Activated CD4-positive, CD25-positive, alpha-beta regulatory T cell treated with anti-CD3 and anti-CD28 coated beads, Interleukin-2, amount 50 U/mL, for 24 hours (primary cell): Measurements from ENCODE around the gene ZNF100.
"Not testable (repeated sequence)": the region's sequence is repeated elsewhere in the genome, so short reads cannot be mapped to it uniquely, and the experiment has no call there.

ENCODE experiments used
- ATAC-seq, 2 donors: fragments of 150-1000 bp; cut with Tn5 transposase; one replicate each; pipeline ENCODE4 v1.10.0; 2021; ENCODE audit warnings: mild to moderate bottlenecking in 1 of 2, moderate library complexity in 1 of 2

Gene ZNF100

DNA sequence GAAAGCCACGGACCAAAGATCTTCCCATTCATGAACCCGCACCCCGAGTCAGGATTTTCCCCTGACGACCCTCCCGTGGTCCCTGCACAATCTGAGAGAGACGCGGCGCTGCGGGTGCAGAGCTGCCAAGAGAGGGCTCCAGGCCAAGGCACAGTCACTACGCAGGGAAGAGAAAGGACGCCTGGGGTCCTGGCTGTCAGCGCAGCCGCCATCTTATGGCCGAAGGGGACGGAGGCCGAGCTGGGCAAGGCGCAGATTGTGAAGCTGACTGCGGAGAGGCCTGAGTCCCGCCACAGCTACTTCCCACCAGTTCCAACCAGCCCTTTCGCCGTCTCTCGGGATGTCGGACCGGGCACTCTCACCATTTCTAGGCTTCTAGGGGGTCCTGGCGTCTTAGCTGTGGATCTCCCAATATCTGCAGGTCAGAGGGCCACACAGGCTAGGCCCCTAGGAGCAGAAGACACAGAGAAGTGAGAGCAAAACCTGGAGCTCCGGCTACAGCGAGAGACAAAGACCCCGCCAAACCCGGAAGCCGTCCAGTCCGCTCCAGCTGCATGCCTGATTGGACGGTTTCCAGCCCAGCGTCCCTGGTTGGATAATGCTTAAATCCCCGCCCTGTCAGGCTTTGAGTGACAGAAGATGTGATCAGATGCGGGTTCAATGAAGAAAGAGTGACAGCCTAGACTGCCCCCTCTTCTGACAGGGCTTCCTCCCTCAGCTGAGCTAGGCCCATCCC, at the start of gene ZNF100:
ZNF100 (minus strand) TSS at position 515 of the 736 bp plus-strand sequence; CDS start at position 365, 150 bp downstream.
- ATAC-seq, result peak; percentile 91 to 93

DNA sequence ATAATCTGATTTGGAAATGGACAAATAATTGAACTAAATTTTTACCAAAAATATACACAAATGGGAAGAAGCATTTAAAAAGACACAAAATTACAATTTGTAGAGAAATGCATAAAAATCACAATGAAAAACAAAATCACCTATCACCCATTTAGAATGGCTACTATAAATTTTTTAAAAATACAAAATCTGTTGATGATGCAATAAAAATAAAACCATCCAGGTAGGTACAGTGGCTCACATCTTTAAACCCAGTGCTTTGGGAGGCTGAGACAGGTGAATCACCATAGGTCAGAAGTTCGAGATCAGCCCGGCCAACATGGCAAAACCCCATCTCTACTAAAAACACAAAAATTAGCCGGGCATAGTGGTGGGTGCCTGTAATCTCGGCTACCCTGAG, 45.1 kb upstream of the ZNF100 start:
- ATAC-seq, result no peak

DNA sequence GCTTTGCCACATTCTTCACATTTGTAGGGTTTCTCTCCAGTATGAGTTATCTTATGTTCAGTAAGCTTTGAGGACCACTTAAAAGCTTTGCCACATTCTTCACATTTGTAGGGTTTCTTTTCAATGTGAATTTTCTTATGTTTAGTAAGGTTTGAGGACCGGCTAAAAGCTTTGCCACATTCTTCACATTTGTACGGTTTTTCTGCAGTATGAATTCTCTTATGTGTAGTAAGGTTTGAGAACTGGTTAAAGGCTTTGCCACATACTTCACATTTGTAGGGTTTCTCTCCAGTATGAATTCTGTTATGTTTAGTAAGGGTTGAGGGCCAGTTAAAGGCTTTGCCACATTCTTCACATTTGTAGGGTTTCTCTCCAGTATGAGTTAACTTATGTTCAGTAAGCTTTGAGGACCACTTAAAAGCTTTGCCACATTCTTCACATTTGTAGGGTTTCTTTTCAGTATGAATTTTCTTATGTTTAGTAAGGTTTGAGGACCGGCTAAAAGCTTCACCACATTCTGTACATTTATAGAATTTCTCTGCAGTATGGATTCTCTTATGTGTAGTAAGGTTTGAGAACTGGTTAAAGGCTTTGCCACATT, 41.1 kb upstream of the ZNF100 start:
- ATAC-seq, result not testable (repeated sequence)

DNA sequence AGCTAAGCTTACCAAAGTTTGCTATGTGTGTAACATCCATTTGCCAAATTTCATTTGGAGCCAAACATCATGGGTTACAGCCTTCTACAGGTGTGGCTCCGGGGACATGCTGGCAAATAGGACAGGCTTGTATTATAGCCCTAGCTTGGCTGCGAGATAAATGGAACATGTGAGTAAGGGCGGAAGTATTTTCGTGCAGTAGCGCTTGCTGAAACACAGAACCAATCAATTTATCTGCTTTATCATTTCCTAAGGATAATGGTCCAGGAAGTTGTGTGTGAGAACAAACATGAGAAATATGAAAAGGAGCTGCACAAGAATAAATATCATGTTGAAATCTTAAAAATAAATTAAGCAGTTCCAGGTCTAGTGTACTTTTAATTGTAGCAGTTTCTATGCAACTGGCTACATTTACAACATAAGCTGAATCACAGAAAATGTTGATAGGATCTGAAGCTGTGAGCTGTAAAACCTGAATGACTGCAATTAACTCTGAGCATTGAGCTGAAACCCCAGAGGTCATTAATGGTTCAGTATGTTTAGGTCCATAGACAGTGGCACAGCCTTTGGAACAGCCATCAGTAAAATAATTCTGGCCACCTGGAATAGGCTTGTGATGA, 22.2 kb upstream of the ZNF100 start:
- ATAC-seq, result no peak

- ATAC-seq, result no peak
These were observed 19.6 kb upstream of the ZNF100 start for GRCh38 chr19:21786936-21787335.

DNA sequence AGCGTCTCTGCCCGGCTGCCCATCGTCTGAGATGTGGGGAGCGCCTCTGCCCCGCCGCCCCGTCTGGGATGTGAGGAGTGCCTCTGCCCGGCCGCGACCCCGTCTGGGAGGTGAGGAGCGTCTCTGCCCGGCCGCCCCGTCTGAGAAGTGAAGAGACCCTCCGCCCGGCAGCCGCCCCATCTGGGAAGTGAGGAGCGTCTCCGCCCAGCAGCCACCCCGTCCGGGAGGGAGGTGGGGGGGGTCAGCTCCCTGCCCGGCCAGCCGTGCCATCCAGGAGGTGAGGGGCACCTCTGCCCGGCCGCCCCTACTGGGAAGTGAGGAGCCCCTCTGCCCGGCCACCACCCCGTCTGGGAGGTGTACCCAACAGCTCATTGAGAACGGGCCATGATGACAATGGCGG, 8.4 kb upstream of the ZNF100 start:
- not testable (repeated sequence) for ATAC-seq

GRCh38 chr19:21766705-21767064, 694 bp downstream of the ZNF100 start:
- not testable (repeated sequence) for ATAC-seq

DNA sequence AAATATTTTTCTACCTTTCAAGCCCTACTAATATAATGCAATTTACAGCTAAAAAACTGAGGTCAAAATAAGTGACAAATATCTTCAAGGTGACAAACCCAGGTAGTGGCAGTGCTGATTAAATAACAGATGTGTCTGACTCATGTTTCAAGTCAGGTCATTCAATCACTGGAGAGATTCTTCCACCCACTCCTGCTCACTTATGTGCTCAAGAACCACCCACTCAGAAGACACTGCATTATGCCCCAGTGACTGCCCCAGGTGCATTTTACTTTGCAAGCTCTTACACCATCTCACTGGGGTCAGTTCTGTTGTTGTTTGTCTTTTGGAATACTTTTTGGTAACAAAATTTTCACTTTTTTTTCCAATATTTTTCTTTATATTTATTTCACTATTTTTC, 2.2 kb downstream of the ZNF100 start:
- peak; percentile 55 to 63 for ATAC-seq

DNA sequence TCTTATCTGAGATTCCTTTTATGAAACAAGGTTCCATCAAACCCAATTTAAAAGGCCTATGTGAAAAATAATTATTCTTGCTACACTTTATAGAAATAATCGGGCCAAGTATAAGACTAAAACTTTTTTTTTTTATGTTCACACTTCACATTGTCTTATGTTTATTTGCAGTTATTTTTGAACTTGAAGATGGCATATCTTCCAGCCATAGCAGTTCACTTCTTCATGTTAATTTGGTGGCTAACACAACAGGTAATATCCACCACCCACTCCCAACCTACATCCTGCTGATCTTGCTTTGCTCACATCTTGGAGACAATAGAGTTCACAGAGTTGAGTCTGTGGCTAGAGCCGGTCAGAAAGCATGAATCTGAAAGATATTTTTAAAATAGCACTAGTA, 5.8 kb downstream of the ZNF100 start:
- not testable (repeated sequence) for ATAC-seq

- ATAC-seq, result no peak
These were observed 9.1 kb downstream of the ZNF100 start for GRCh38 chr19:21758296-21758695.

DNA sequence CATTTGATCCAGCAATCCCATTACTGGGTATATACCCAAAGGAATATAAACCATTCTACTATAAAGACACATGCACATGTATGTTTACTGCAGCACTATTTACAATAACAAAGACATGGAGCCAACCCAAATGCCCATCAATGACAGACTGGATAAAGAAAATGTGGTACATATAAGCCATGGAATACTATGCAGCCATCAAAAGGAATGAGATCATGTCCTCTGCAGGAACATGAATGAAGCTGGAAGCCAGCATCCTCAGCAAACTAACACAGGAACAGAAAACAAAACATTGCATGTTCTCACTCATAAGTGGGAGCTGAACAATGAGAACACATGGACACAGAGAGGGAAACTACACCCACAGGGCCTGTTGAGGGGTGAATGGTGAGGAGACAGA, 11.8 kb downstream of the ZNF100 start:
- not testable (repeated sequence) for ATAC-seq

DNA sequence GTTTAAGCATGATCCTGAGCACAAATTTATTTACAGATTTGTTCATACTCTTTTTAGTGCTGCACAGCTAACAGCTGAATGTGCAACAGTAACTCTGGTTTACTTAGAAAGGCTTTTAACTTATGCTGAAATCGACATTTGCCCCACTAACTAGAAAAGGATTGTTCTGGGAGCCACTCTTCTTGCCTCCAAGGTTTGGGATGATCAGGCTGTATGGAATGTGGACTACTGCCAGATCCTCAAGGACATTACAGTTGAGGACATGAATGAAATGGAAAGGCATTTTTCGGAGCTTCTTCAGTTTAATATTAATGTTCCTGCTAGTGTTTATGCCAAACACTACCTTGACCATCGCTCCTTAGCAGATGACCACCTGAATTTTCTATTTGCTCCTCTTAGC, 16.0 kb downstream of the ZNF100 start:
- no peak for ATAC-seq

- ATAC-seq, result no peak
These were observed 16.7 kb downstream of the ZNF100 start for GRCh38 chr19:21750586-21751128.

GRCh38 chr19:21749090-21749489, 18.3 kb downstream of the ZNF100 start:
- peak; percentile 58 to 60 for ATAC-seq

GRCh38 chr19:21748088-21748487, 19.3 kb downstream of the ZNF100 start:
- ATAC-seq, result no peak

GRCh38 chr19:21740559-21740958, 26.8 kb downstream of the ZNF100 start:
- no peak for ATAC-seq

DNA sequence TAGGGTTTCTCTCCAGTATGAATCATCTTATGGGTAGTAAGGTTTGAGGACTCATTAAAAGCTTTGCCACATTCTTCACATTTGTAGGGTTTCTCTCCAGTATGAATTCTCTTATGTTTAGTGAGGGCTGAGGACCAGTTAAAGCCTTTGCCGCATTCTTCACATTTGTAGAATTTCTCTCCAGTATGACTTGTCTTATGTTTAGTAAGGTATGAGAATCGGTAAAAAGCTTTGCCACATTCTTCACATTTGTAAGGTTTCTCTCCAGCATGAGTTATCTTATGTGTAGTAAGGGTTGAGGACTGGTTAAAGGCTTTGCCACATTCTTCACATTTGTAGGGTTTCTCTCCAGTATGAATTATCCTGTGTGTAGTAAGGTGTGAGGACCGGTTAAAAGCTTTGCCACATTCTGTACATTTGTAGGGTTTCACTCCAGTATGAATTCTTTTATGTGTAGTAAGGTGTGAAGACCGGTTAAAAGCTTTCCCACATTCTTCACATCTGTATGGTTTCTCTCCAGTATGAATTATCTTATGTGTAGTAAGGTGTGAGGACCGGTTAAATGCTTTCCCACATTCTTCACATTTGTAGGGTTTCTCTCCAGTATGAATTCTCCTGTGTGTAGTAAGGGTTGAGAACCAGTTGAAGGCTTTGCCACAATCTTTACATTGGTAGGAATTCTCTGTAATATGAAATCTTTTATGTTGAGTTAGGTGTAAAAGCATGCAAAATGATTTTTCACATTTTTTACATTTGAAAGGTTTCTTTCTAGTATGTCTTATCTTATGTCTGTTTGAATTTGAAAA, 40.2 kb downstream of the ZNF100 start:
- ATAC-seq, result not testable (repeated sequence)

- no peak for ATAC-seq
These were observed 53.6 kb downstream of the ZNF100 start for GRCh38 chr19:21713761-21714160.

- no peak for ATAC-seq
These were observed 57.9 kb downstream of the ZNF100 start for GRCh38 chr19:21709464-21709863.

DNA sequence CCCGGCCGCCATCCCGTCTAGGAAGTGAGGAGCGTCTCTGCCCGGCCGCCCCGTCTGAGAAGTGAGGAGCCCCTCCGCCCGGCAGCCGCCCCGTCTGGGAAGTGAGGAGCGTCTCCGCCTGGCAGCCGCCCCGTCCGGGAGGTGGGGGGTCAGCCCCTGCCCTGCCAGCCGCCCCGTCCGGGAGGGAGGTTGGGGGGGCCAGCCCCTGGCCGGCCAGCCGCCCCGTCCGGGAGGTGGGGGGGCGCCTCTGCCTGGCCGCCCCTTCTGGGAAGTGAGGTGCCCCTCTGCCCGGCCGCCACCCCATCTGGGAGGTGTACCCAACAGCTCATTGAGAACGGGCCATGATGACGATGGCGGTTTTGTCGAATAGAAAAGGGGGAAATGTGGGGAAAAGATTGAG, 59.5 kb downstream of the ZNF100 start:
- not testable (repeated sequence) for ATAC-seq

- no peak for ATAC-seq
These were observed 60.3 kb downstream of the ZNF100 start for GRCh38 chr19:21707065-21707464.

- ATAC-seq, result no peak
These were observed 62.0 kb downstream of the ZNF100 start for GRCh38 chr19:21705393-21705792.

DNA sequence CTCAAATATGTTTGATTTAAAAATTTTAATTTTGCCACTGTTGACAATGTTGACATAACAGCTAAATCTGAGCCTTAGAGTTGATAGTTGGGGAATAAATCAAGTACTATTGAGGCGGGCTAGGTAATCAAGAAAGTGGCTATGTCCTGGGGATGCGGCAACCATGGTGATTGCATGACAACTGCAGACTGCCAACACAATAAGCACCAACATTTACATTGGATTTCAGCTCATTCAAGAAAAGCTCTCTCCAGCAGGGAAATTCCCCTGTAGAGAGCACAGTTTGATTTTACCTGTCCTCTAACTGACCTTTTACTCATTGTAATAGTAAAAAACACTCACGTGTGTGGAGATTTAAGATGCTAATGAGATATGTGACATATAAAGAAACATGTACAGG, 63.1 kb downstream of the ZNF100 start:
- no peak for ATAC-seq
